SU-DHL-6 (cell line): ENCODE data around the gene RNFT1.
"Not testable (repeated sequence)": the region's sequence is repeated elsewhere in the genome, so short reads cannot be mapped to it uniquely, and the experiment has no call there.

Experiments used
- H2AFZ ChIP-seq: fragments of 200-600 bp; sonication (generic); 2 replicates; pipeline ENCODE4 v1.6.1; 2014; ENCODE audit warnings: low read depth, mild to moderate bottlenecking, moderate library complexity, mixed read lengths, antibody characterized with exemption, low read length; ENCODE audit not compliant: severe bottlenecking
- H3F3A ChIP-seq: fragments of 200-600 bp; shearing (Covaris generic); 2 replicates; pipeline ENCODE4 v1.6.0; 2016; ENCODE audit warnings: antibody characterized with exemption, mild to moderate bottlenecking; ENCODE audit not compliant: insufficient read depth
- H3K27ac ChIP-seq: fragments of 200-600 bp; sonication (generic); 2 replicates; pipeline ENCODE4 v1.5.1; 2016; ENCODE audit warnings: low read depth, mild to moderate bottlenecking, low read length, moderate library complexity, mixed read lengths
- H3K27me3 ChIP-seq: fragments of 200-600 bp; sonication (generic), shearing (Covaris generic); 2 replicates; pipeline ENCODE4 v1.6.0; 2014; ENCODE audit warnings: mild to moderate bottlenecking, low read length
- H3K36me3 ChIP-seq: fragments of 200-600 bp; sonication (generic); 2 replicates; pipeline ENCODE4 v1.6.1; 2014; ENCODE audit warnings: mild to moderate bottlenecking, low read length, mixed read lengths
- H3K4me2 ChIP-seq: fragments of 300-600, 200-600 bp; shearing (Covaris generic), sonication (generic); 2 replicates; pipeline ENCODE4 v1.6.0; 2014; ENCODE audit warnings: low read length, low read depth, mild to moderate bottlenecking; ENCODE audit not compliant: poor library complexity, severe bottlenecking
- H3K4me3 ChIP-seq: fragments of 200-600 bp; sonication (generic); 2 replicates; pipeline ENCODE4 v1.5.1; 2014; ENCODE audit warnings: antibody characterized with exemption, low read length, mild to moderate bottlenecking, mixed read lengths; ENCODE audit not compliant: insufficient read depth, poor library complexity, severe bottlenecking
- H3K79me2 ChIP-seq: fragments of 200-600 bp; sonication (generic); 2 replicates; pipeline ENCODE4 v1.6.1; 2014; ENCODE audit warnings: mild to moderate bottlenecking, low read length, moderate library complexity; ENCODE audit not compliant: insufficient read depth
- H3K9ac ChIP-seq: fragments of 200-600 bp; sonication (generic); 2 replicates; pipeline ENCODE4 v1.7.0; 2014; ENCODE audit warnings: mild to moderate bottlenecking, low read length
- H3K9me2 ChIP-seq: fragments of 200-600 bp; sonication (generic); replicated peaks from 2 replicates; pipeline ENCODE4 v1.6.1; 2014; ENCODE audit warnings: low read length; ENCODE audit not compliant: insufficient read depth
- H3K9me3 ChIP-seq: fragments of 200-600 bp; sonication (generic); 2 replicates; pipeline ENCODE4 v1.6.1; 2014; ENCODE audit warnings: low read length, mixed read lengths; ENCODE audit not compliant: insufficient read depth
- H4K20me1 ChIP-seq: fragments of 200-600 bp; sonication (generic); 2 replicates; pipeline ENCODE4 v1.6.1; 2014; ENCODE audit warnings: low read depth, mild to moderate bottlenecking, antibody characterized with exemption, low read length, moderate library complexity, mixed read lengths
- EZH2phosphoT487 ChIP-seq: fragments of 200-600 bp; sonication (generic), shearing (Covaris generic); conservative IDR thresholded peaks from 2 replicates; pipeline ENCODE4 v1.6.1; 2018; ENCODE audit warnings: mild to moderate bottlenecking, antibody characterized with exemption, low read length, moderate library complexity, mixed read lengths
- TF ChIP-seq, protein P1 (sequence below): fragments of 200-600 bp; sonication (generic); IDR thresholded peaks from one replicate; pipeline ENCODE4 v1.5.1; 2017; ENCODE audit warnings: antibody characterized with exemption, mild to moderate bottlenecking, low read length, moderate library complexity; ENCODE audit not compliant: insufficient read depth, poor library complexity, severe bottlenecking

The RNFT1 gene

DNA sequence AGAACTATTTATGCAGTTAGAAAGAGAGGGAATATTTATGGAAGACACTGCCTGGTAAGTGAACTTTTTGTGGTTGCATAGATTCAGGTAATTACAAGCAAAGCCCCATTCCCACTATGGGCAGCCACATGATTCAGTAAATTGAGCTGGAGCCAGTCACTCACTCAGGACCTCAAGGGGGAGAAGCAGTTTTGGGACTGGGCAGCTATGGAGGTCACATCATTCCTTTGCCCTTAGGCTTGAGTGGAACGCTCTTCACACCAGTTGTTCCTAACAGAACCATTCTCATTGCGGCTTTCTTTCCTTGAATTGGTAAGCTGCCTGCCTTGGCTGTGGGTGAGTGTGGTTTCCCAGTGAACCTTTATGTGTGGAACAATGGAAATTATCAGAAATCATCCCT lies 34.4 kb downstream of the RNFT1 start:
- not testable (repeated sequence) for H3K9ac ChIP-seq, H3K36me3 ChIP-seq, H3F3A ChIP-seq, H3K9me2 ChIP-seq, H3K79me2 ChIP-seq, H3K4me3 ChIP-seq, H2AFZ ChIP-seq, H4K20me1 ChIP-seq, H3K27ac ChIP-seq, H3K27me3 ChIP-seq, H3K9me3 ChIP-seq, H3K4me2 ChIP-seq

DNA sequence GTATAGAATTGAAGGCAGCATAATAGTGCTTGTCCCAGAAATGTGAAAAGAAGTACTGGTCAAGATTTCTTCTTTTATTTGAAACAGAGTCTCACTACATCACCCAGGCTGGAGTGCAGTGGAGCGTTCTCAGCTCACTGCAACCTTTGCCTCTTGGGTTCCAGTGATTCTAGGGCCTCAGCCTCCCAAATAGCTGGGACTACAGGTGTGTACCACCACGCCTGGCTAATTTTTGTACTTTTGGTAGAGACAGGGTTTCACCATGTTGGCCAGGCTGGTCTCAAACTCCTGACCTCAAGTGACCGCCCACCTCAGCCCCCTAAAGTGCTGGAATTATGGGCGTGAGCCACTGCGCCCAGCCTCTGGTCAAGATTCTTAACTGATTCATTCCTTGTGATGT lies 43.9 kb downstream of the RNFT1 start:
- not testable (repeated sequence) for H2AFZ ChIP-seq, H3K27me3 ChIP-seq, H3F3A ChIP-seq, H4K20me1 ChIP-seq, H3K79me2 ChIP-seq, H3K4me3 ChIP-seq, H3K9me2 ChIP-seq, H3K9ac ChIP-seq, H3K27ac ChIP-seq, H3K4me2 ChIP-seq, H3K9me3 ChIP-seq, H3K36me3 ChIP-seq

DNA sequence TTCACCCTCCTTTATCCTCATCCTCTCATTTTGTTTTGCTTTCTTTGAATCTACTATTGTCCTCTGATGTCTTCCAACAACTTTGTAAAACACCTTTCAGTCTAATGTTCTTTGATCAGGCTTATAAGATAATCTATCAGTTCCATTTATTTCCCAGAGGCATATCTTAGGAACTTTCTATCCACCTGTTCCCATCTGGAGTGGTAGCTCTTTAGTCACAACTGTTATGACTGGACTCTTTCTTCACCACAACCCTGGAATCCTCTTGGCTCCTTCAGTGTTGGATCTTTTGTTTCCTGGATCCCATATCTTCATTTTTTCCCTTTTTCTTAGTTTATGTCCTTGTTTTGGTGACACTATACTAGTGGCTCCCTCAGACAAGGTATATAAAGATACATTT lies 48.1 kb downstream of the RNFT1 start:
- H3K4me2 ChIP-seq = no peak overlapping the region
- H3K79me2 ChIP-seq = no peaks in the 10 kb centered on the region; the same call in 1 of the 2 replicates
- no peak overlapping the region for H3K4me3 ChIP-seq
- no peaks in the 10 kb centered on the region for H3K27me3 ChIP-seq
- peaks cover 12% of the 10 kb centered on the region for H3K36me3 ChIP-seq
- H3F3A ChIP-seq = peaks cover 19% of the 10 kb centered on the region
- no peak overlapping the region for H3K27ac ChIP-seq
- H4K20me1 ChIP-seq = no peaks in the 10 kb centered on the region
- TF ChIP-seq, protein P1, sequence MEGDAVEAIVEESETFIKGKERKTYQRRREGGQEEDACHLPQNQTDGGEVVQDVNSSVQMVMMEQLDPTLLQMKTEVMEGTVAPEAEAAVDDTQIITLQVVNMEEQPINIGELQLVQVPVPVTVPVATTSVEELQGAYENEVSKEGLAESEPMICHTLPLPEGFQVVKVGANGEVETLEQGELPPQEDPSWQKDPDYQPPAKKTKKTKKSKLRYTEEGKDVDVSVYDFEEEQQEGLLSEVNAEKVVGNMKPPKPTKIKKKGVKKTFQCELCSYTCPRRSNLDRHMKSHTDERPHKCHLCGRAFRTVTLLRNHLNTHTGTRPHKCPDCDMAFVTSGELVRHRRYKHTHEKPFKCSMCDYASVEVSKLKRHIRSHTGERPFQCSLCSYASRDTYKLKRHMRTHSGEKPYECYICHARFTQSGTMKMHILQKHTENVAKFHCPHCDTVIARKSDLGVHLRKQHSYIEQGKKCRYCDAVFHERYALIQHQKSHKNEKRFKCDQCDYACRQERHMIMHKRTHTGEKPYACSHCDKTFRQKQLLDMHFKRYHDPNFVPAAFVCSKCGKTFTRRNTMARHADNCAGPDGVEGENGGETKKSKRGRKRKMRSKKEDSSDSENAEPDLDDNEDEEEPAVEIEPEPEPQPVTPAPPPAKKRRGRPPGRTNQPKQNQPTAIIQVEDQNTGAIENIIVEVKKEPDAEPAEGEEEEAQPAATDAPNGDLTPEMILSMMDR = no peak
- no peak for TF ChIP-seq EZH2phosphoT487
- H2AFZ ChIP-seq = no peak overlapping the region
- H3K9ac ChIP-seq = no peak overlapping the region
- no peaks in the 10 kb centered on the region for H3K9me3 ChIP-seq
- H3K9me2 ChIP-seq = no peaks in the 10 kb centered on the region

DNA sequence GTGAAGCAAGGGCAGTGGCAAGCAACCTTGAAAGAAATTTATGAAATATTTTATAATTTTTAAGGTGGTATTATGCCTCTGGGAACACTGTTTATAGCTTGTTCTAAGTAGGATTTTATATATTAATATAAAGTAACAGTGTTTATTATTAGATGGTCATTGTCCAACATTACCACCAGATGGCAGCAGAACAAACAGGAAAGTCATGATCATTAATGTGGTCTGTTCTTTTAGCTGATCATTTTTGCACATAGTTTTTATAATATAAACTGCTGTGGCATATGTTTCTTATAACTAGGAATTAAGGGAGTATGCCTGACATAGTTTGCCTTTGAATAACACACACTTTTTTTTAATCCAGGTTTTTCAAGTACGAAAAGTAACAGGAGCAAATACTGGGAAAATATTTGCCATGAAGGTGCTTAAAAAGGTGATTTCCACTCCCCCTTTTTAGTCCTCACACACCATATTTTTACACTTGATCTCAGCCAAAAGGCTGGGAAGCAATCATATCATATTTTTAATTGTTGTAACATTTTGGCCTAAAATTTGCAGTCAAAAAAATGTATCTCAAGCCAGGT lies 50.2 kb downstream of the RNFT1 start:
- no peak overlapping the region for H3K9ac ChIP-seq

More for the DNA sequence above, 50.2 kb downstream of the RNFT1 start:
- no peak overlapping the region for H3K4me3 ChIP-seq
- peaks cover 25% of the 10 kb centered on the region for H3F3A ChIP-seq
- no peaks in the 10 kb centered on the region; the same call in 1 of the 2 replicates for H3K79me2 ChIP-seq
- no peaks in the 10 kb centered on the region for H3K9me3 ChIP-seq
- H3K9me2 ChIP-seq = no peaks in the 10 kb centered on the region
- H3K4me2 ChIP-seq = peak overlapping the region; percentile 39
- no peaks in the 10 kb centered on the region for H3K27me3 ChIP-seq
- H3K36me3 ChIP-seq = peaks cover 18% of the 10 kb centered on the region
- TF ChIP-seq EZH2phosphoT487 = no peak
- TF ChIP-seq, protein P1 = peak; percentile 52
- H2AFZ ChIP-seq = no peak overlapping the region
- no peaks in the 10 kb centered on the region for H4K20me1 ChIP-seq
- H3K27ac ChIP-seq = peak overlapping the region; percentile 60; the same call in 1 of the 2 replicates
